B cell (primary cell): ENCODE measurements around the gene FKBP9.

Experiments
- CTCF ChIP-seq: fragments of 200-600 bp; IDR thresholded peaks from one replicate; pipeline ENCODE4 v1.8.0; 2022; ENCODE audit warnings: antibody characterized with exemption, mild to moderate bottlenecking
- EZH2 ChIP-seq: IDR thresholded peaks from 2 replicates; pipeline ENCODE4 v1.6.1; 2012; ENCODE audit warnings: borderline replicate concordance, low read depth, mild to moderate bottlenecking, moderate library complexity, low read length; ENCODE audit not compliant: insufficient read depth, poor library complexity, severe bottlenecking

- TF ChIP-seq EZH2 = no peak
- no peak for TF ChIP-seq CTCF
These were observed 78.5 kb downstream of the FKBP9 start for GRCh38 chr7:33035776-33036175.
